Heart left ventricle (tissue), 16 donors: ENCODE measurements around the gene GNB1L. TPM values are rescaled to one million over a fixed set of nuclear protein-coding genes. Genes with fewer than 3 reads are reported as not detected.

Experiments
- ATAC-seq, 4 donors: fragments of 200-7000 bp; cut with Tn5 transposase; one replicate each; pipeline ENCODE4 v1.9.1; 2020 to 2022; ENCODE audit warnings: moderate library complexity in 4 of 4, mild to moderate bottlenecking in 3 of 4, moderate number of reproducible peaks in 1 of 4
- DNase-seq, 5 donors: peaks; one replicate each; pipeline ENCODE4 v3.0.0-alpha.2; 2020
- H3K27ac ChIP-seq, 12 donors: fragments of 200-600 bp; sonication (generic) in 4 of 12; one replicate each; pipeline versions ENCODE4 v1.5.0 to v1.8.0; 2016 to 2022; ENCODE audit warnings: mild to moderate bottlenecking in 2 of 12
- H3K27me3 ChIP-seq, 9 donors: fragments of 200-600 bp; sonication (generic) in 2 of 9; one replicate each; pipeline versions ENCODE4 v1.5.1 to v1.8.0; 2016 to 2022; ENCODE audit warnings: mild to moderate bottlenecking in 3 of 9
- H3K36me3 ChIP-seq, 9 donors: fragments of 200-600 bp; sonication (generic) in 2 of 9; one replicate each; pipeline versions ENCODE4 v1.5.0 to v1.8.0; 2018 to 2022; ENCODE audit warnings: mild to moderate bottlenecking in 2 of 9
- H3K4me1 ChIP-seq, 12 donors: fragments of 200-600 bp; sonication (generic) in 4 of 12; one replicate each; pipeline versions ENCODE4 v1.5.0 to v1.8.0; 2016 to 2022; ENCODE audit warnings: mild to moderate bottlenecking in 3 of 12
- H3K4me3 ChIP-seq, 12 donors: fragments of 200-600 bp; sonication (generic) in 4 of 12; one replicate each; pipeline versions ENCODE4 v1.5.0 to v1.8.0; 2017 to 2022; ENCODE audit warnings: mild to moderate bottlenecking in 9 of 12, moderate library complexity in 4 of 12
- H3K9me3 ChIP-seq, 12 donors: fragments of 200-600 bp; sonication (generic) in 4 of 12; one replicate each; pipeline versions ENCODE4 v1.5.0 to v1.8.0; 2016 to 2022; ENCODE audit warnings: mild to moderate bottlenecking in 1 of 12
- POLR2A ChIP-seq, 2 donors: fragments of 450-650 bp; IDR thresholded peaks; one replicate each; pipeline ENCODE4 v1.6.1; 2017; ENCODE audit warnings: antibody characterized with exemption in 2 of 2, mild to moderate bottlenecking in 2 of 2, moderate library complexity in 2 of 2
- WGBS, 4 donors: extraction: QIAGEN DNeasy Blood & Tissue Kit in 2 of 4; methylation state at CpG; one replicate each; pipeline versions ENCODE4 v1.1.5 to v1.1.7; 2013 to 2018; 5-methylcytosine and 5-hydroxymethylcytosine counted together
- intact Hi-C, 10 donors: fragments of 100-400 bp; cut with DNase I; formaldehyde crosslinking; loops; one replicate each; pipeline versions ENCODE4 v1.11.1 to v1.14.2; 2022
- polyA plus RNA-seq, 2 donors: library from polyadenylated mRNA; stranded (reverse); fragments of 200-250 nt; gene quantifications; one replicate each; pipeline ENCODE4 v1.2.3, GENCODE V29; 2013
- total RNA-seq, 9 donors: library from RNA; depleted of rRNA in 2 of 9; stranded (reverse); fragments of >200 nt in 2 of 9; fragmentation: NEBNext Ultra II Directional in 3 of 9; extraction: Animal tissue kit (Norgen Biotek cat#: 25700) in 3 of 9; gene quantifications; one replicate each; pipeline versions ENCODE4 v1.1.0 to v1.2.4, GENCODE V29; 2016 to 2023
- TF ChIP-seq, protein P1 (sequence below), 12 donors: fragments of 200-600 bp; sonication (generic) in 4 of 12; IDR thresholded peaks; one replicate each; pipeline versions ENCODE4 v1.5.0 to v1.8.0; 2018 to 2022; ENCODE audit warnings: antibody characterized with exemption in 12 of 12, mild to moderate bottlenecking in 5 of 12
- donor health status: ischemic (EF 13 %, LVEDD 7.1; RV severe dilation, severe dysfunction).
- donor health status: healthy with polysubstance abuse.
- donor health status: DM: no; HTN: yes; CAD: no.
- donor health status: DM: no; HTN: no; CAD: no.
- donor health status: ischemic (EF 25% LVEDD 6.9; RV normal size, moderate dysfunction).
- donor health status: ischemic (EF 25% LVEDD 5.7; RV mildly dilated, moderate dysfunction).
- donor health status: healthy.
- donor health status: DM: yes; HTN: yes; CAD: no.
- donor health status: ischemic (EF 35%, LVEDD 5.7; RV mildly dilated, moderate dysfunction).
- donor health status: nonischemic (EF 11% LVEDD 7.7; RV severe dilation, severe dysfunction).
- donor health status: DM: yes; HTN: yes; CAD: no.
- donor health status: PGD.
- donor health status: ischemic (EF 29% LVEDD 5.4; RV normal size, mild dysfunction).
- donor health status: nonischemic (EF 23%, LVEDD 6.1; RV moderate dilation, normal function).

Gene GNB1L
- total and polyA plus RNA-seq, 11 donors = 1.6 to 9.2 (median 2.4) TPM

DNA sequence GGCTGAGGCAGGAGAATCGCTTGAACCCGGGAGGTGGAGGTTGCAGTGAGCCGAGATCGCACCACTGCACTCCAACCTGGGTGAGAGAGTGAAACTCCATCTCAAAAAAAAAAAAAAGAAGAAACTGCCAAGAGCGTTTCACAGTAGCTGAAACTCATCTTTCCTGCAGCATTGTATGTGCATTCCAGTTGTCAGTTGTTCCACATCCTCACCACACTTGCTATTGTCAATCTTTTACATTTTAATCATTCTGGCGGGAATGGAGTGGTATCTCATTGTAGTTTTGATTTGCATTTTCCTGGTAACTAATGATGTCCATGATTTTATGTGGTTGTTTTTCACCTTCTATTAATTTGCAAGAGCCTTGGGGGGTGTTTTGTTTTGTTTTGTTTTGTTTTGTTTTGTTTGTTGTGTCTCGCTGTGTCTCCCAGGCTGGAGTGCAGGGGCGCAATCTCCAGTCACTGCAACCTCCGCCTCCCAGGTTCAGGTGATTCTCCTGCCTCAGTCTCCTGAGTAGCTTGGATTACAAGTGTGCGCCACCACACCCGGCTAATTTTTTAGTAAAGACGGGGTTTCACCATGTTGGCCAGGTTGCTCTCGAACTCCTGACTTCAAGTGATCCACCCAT, 8.1 kb upstream of the GNB1L start:
- H3K27ac ChIP-seq = no peak overlapping the region
- ATAC-seq (no peak), DNase-seq (no peak)
- TF ChIP-seq POLR2A (IDR thresholded peaks at IDR 0.05) = no peak
- TF ChIP-seq, protein P1, sequence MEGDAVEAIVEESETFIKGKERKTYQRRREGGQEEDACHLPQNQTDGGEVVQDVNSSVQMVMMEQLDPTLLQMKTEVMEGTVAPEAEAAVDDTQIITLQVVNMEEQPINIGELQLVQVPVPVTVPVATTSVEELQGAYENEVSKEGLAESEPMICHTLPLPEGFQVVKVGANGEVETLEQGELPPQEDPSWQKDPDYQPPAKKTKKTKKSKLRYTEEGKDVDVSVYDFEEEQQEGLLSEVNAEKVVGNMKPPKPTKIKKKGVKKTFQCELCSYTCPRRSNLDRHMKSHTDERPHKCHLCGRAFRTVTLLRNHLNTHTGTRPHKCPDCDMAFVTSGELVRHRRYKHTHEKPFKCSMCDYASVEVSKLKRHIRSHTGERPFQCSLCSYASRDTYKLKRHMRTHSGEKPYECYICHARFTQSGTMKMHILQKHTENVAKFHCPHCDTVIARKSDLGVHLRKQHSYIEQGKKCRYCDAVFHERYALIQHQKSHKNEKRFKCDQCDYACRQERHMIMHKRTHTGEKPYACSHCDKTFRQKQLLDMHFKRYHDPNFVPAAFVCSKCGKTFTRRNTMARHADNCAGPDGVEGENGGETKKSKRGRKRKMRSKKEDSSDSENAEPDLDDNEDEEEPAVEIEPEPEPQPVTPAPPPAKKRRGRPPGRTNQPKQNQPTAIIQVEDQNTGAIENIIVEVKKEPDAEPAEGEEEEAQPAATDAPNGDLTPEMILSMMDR (IDR thresholded peaks at IDR 0.05) = no peak
- H3K4me1 ChIP-seq = no peaks in the 10 kb centered on the region
- H3K4me3 ChIP-seq = no peak overlapping the region
- intact Hi-C loops = no loop called here
- no peaks in the 10 kb centered on the region for H3K9me3 ChIP-seq
- WGBS, 4 donors = 95 to 97% (median 96%) methylated on average over 13 of the region's 13 CpGs
- no peaks in the 10 kb centered on the region for H3K27me3 ChIP-seq
- H3K36me3 ChIP-seq = no peaks in the 10 kb centered on the region

DNA sequence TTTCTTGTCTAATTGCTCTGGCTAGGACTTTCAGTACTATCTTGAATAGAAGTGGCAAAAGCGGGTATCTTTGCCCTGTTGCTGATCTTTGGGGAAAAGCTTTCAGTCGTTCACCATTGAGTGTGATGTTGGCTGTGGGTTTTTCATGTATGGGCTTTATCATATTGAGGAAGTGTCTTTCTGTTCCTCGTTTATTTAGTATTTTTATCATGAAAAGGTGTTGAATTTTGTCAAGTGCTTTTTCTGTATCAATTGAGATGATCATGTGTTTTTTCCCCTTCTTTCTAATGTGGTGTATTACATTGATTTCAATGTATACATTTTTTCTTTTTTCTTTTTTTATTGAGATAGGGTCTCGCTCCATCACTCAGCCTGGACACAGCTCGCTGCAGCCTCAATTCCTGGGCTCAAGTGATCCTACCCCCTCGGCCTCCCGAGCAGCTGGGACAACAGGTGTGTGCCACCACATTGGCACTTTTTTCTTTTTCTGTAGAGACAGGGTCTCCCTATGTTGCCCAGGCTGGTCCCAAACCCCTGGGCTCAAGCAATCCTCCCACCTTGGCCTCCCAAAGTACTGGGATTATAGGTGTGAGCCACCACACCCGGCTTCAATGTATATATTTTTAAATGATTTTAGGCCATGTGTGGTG, 5.3 kb upstream of the GNB1L start:
- Histone ChIP-seq H3K36me3 (no peaks in the 10 kb centered on the region), H3K4me3 (no peak overlapping the region), H3K4me1 (peaks cover 0 to 12% (median 11%) of the 10 kb centered on the region in 12 donors), H3K27ac (no peak overlapping the region), H3K9me3 (no peaks in the 10 kb centered on the region), H3K27me3 (no peaks in the 10 kb centered on the region)
- 95 to 97% (median 96%) methylated on average over 8 of the region's 8 CpGs for WGBS, 4 donors
- TF ChIP-seq POLR2A (IDR thresholded peaks at IDR 0.05) = no peak
- DNase-seq (no peak), ATAC-seq (no peak)
- intact Hi-C loops = loop anchor here in 2 of 10 donors (10.0 kb wide), 2 partner anchors 55 to 1765 kb away; no protein-coding TSS in a partner anchor

DNA sequence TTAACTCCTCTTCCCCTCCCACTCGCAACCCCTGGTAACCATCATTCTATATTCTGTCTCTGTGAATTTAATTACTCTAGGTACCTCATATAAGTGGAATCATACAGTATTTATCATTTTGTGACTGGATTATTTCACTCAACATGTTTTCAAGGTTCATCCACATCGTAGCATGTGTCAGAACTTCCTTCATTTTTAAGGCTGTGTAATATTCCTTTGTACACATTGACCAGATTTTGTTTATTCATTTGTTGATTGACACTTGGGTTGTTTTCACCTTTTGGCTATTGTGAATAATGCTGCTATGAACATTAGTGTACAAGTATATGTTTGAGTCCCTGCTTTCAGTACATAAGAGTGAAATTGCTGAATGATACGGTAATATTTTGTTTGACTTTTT, 2.7 kb upstream of the GNB1L start:
- Histone ChIP-seq H3K27me3 (no peaks in the 10 kb centered on the region), H3K36me3 (peaks cover 0 to 4% (median 0%) of the 10 kb centered on the region in 9 donors), H3K4me1 (peaks cover 0 to 30% (median 24%) of the 10 kb centered on the region in 12 donors), H3K27ac (no peak overlapping the region), H3K9me3 (no peaks in the 10 kb centered on the region), H3K4me3 (no peak overlapping the region)
- 98 to 100% (median 98%) methylated on average over 3 of the region's 3 CpGs for WGBS, 4 donors
- ATAC-seq (no peak), DNase-seq (no peak)
- TF ChIP-seq, protein P1 (IDR thresholded peaks at IDR 0.05) = no peak
- TF ChIP-seq POLR2A (IDR thresholded peaks at IDR 0.05) = no peak
- intact Hi-C loops = loop anchor here in 2 of 10 donors (10.0 kb wide), 2 partner anchors 57 to 1763 kb away; no protein-coding TSS in a partner anchor

DNA sequence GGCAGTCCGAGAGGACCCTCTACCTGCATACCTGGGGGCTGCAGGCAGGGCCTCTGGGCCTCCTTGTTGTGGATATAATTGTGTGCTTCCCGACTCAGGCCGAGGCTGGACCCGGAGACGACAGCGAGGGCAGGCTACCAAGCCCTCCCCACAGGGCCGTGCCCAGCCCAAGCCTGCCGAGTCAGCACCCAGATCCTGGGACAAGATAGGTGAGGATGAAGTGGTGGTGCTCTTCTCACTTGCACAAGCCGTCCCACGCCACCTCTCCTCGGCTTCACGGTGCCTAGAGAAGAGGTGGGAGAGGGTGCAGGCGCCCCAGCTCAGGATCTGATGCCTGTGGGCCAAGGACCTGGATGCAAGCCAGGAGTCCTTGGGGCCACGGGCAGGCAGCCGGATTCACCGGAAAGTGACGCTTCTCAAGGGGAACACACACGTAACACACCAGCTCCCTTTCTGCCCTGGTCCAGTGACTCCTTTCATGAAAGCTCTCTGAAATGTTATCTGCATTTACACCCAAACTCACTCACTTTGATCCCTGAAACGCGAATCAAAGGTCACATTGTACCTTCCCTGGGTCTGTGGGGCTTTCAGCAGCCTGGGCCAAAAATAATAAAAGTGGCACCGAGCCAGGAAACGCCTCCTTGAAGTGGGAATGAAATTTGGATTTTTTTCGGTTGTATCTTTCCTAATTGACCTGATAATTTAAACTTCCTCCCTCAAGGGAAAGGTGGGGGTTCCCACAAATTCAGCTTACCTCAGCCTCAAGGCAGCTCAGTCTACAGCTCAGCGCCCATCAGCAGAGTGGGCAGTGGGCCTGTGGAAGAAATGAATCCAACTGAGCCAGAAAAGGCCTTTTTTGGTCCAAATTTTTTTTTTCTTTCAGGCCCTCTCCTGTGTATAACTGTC, 1.1 kb upstream of the GNB1L start:
- 6 to 11% (median 7%) methylated on average over 16 to 24 of the region's 24 CpGs for WGBS, 4 donors
- Histone ChIP-seq H3K27ac (peak overlapping the region; percentile 83 to 96 (median 93)), H3K27me3 (no peaks in the 10 kb centered on the region), H3K4me3 (peak overlapping the region; percentile 63 to 97 (median 80)), H3K4me1 (peaks cover 0 to 32% (median 24%) of the 10 kb centered on the region in 12 donors), H3K9me3 (no peaks in the 10 kb centered on the region), H3K36me3 (peaks cover 0 to 21% (median 12%) of the 10 kb centered on the region in 9 donors)
- intact Hi-C loops = loop anchor here in 2 of 10 donors (10.0 kb wide), 2 partner anchors 59 to 1761 kb away; no protein-coding TSS in a partner anchor
- TF ChIP-seq POLR2A (IDR thresholded peaks at IDR 0.05) = peak in 1 of 2 donors; percentile 14
- TF ChIP-seq, protein P1 (IDR thresholded peaks at IDR 0.05) = no peak
- DNase-seq (peak in 4 of 5 donors; percentile 35 to 75 (median 69)), ATAC-seq (peak; percentile 1 to 23 (median 7))
